Neural progenitor cell (in vitro differentiated cells): ENCODE results near the gene SLC6A17.

ENCODE experiments used
- EZH2 ChIP-seq: fragments of 200-600 bp; sonication (generic); IDR thresholded peaks from 2 replicates; pipeline ENCODE4 v1.6.1; 2017; ENCODE audit warnings: antibody characterized with exemption, mild to moderate bottlenecking, moderate library complexity
- TF ChIP-seq, protein P1 (sequence below): fragments of 200-600 bp; sonication (generic); IDR thresholded peaks from 2 replicates; pipeline ENCODE4 v1.5.1; 2017; ENCODE audit warnings: antibody characterized with exemption, mild to moderate bottlenecking

- TF ChIP-seq, protein P1, sequence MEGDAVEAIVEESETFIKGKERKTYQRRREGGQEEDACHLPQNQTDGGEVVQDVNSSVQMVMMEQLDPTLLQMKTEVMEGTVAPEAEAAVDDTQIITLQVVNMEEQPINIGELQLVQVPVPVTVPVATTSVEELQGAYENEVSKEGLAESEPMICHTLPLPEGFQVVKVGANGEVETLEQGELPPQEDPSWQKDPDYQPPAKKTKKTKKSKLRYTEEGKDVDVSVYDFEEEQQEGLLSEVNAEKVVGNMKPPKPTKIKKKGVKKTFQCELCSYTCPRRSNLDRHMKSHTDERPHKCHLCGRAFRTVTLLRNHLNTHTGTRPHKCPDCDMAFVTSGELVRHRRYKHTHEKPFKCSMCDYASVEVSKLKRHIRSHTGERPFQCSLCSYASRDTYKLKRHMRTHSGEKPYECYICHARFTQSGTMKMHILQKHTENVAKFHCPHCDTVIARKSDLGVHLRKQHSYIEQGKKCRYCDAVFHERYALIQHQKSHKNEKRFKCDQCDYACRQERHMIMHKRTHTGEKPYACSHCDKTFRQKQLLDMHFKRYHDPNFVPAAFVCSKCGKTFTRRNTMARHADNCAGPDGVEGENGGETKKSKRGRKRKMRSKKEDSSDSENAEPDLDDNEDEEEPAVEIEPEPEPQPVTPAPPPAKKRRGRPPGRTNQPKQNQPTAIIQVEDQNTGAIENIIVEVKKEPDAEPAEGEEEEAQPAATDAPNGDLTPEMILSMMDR: no peak
- no peak for TF ChIP-seq EZH2
These were observed 36.7 kb upstream of the SLC6A17 start for GRCh38 chr1:110113551-110113950.
